Smooth muscle cell of the brain vasculature (primary cell): ENCODE data around the gene KIF3C.
"Not testable (repeated sequence)": the region's sequence is repeated elsewhere in the genome, so short reads cannot be mapped to it uniquely, and the experiment has no call there.

Source experiments
- DNase-seq: peaks from one replicate; pipeline ENCODE4 v3.0.0-alpha.2; 2012; ENCODE audit warnings: low read depth, low spot score

The KIF3C gene

DNA sequence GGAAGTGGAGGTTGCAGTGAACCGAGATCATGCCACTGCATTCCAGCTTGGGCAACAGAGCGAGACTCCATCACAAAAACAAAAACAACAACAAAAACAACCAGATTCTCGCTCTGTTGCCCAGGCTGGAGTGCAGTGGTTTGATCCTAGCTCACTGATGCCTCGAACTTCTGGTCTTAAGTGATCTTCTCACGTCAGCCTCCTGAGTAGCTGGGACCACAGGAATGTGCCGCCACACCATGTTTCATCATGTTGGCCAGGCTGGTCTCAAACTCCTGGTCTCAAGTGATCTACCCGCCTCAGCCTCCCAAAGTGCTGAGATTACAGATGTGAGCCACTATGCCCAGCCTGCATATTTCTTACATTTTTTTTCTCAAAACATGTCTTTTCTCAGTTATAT lies 64.9 kb downstream of the KIF3C start:
- DNase-seq: not testable (repeated sequence)

GRCh38 chr2:25915944-25916772 lies 66.1 kb downstream of the KIF3C start:
- DNase-seq: not testable (repeated sequence)

- not testable (repeated sequence) for DNase-seq
These were observed 66.9 kb downstream of the KIF3C start for GRCh38 chr2:25915411-25915810.

- DNase-seq: not testable (repeated sequence)
These were observed 68.7 kb downstream of the KIF3C start for GRCh38 chr2:25913696-25913973.

- DNase-seq: no peak
These were observed 69.2 kb downstream of the KIF3C start for GRCh38 chr2:25912851-25913695.

- not testable (repeated sequence) for DNase-seq
These were observed 72.7 kb downstream of the KIF3C start for GRCh38 chr2:25909574-25909973.

- DNase-seq: no peak
These were observed 77.2 kb downstream of the KIF3C start for GRCh38 chr2:25905126-25905525.

DNA sequence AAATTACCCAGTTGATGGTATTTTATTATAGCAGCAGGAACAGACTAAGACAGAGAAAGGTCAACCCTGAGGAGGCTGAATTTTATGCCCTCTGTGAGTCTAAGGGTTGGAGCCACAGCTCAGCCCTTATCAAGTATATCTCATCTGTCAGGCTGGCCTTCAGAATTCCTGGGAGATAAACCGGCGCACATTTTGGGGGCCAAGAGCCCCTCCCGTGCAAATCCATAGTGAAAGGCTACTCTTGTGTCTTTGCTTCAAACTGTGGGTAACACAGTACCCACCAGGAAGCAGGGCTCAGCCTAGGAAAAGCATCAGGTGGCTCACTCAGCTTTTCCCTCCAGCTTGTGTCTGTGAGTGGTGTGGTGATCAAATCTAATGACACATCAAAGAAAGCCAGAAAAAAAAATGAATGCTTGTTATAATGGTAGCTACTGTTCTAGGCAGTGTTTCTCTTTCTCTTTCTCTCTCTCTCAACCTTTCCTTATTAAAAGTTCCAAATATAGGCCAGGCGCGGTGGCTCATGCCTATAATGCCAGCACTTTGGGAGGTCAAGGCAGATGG lies 79.0 kb downstream of the KIF3C start:
- DNase-seq: no peak

GRCh38 chr2:25899404-25899970 lies 82.8 kb downstream of the KIF3C start:
- DNase-seq: no peak

GRCh38 chr2:25897506-25897905 lies 84.8 kb downstream of the KIF3C start:
- DNase-seq: no peak

GRCh38 chr2:25896308-25896707 lies 86.0 kb downstream of the KIF3C start:
- DNase-seq: not testable (repeated sequence)

DNA sequence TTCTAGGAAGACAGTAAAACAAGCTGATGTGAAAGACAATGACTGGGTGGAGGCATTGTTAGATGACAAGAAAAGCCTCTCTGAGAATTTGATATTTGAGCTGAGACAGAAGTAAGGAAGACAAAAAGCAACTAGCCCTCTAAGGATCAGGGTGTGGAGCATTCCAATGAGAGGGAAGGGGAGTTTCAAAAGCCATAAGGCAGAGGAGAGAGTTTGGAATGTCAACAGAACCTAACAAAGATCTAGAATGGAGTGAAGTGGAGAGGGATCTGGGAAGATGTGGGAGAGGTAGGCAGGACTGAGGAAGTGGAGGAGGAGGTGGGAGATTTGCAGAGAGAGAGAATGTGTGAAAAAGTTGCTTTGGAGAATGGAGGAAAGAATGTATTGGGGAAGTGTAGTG lies 86.7 kb downstream of the KIF3C start:
- DNase-seq: no peak

GRCh38 chr2:25895018-25895417 lies 87.3 kb downstream of the KIF3C start:
- no peak for DNase-seq

DNA sequence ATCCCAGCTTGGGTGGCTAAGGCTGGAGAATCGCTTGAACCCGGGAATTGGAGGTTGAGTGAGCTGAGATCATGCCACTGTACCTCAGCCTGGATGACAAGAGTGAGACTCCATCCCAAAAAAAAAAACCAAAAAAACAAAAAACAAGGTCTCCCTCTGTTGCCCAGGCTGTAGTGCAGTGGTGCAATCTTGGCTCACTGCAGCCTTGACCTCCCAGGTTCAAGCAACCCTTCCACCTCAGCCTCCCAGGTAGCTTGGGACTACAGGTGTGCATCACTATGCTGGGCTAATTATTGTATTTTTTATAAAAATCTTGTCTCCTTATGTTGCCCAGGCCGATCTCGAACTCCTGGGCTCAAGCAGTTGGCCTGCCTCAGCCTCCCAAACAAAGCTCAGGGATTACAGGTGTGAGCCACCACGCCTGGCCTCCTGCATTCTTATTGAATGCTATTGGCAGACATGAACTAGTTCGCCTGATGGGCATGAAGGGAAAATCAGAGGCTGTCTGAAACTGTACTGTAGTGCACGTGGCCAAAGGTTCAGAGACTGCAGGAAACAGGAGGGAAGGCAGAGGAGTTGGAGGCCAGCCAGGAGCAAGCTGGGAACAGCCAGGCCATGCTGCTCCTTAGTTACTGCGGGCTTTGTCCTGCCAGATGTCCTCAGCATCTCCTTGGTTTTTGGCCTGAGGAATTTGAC lies 88.0 kb downstream of the KIF3C start:
- peak; percentile 69 for DNase-seq

DNA sequence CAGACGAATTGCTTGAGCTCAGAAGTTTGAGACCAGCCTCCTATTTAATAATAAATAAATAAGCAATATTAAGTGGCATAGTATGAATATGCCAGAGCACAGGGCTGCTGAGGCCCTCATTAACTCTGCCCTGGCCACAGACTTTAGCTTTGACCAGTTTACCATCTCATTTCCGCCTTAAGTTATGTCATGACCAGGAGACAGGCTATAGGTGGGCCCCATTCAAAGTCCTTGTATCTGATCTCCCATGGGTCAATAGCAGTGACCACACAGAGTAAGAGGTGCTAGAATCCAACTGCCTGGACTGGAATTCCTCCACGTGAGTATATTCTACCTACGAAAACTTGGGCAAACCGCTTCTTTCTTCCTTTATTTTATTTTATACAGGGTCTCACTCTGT lies 90.6 kb downstream of the KIF3C start:
- DNase-seq: no peak

GRCh38 chr2:25887624-25888242 lies 94.6 kb downstream of the KIF3C start:
- no peak for DNase-seq

DNA sequence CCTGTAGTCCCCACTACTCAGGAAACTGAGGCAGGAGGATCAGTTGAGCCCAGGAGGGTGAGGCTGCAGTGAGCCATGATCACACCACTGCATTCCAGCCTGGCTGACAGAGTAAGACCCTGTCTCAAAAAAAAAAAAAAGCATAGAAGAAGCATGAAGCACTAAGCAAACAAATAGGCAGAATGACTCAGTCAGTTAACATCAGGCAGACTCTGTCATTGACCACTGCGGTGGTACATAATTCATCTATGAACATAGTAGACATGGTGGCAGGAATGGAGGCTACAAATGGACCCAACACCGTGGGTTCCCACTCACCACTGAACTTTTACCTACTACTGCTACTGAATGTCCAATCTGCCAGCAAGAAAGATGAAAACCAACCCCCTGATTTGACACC lies 96.4 kb downstream of the KIF3C start:
- no peak for DNase-seq

DNA sequence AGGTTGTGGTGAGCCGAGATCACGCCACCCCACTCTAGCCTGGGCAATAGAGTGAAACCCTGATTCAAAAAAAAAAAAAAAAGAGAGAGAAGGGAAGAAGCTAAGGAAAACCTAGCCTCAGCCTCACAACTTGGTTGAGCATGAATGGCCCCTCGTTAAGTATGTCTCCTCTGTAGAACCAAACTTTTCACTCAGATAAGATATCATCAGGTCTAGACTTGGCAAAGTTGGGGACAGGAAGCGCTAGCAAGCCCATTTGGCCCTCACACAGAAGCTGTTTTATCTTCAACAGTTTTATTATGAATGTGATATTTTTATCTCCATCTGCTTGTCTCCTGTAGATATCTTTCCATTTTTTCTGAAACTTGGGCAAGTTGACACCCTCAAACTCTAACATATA lies 100.5 kb downstream of the KIF3C start:
- no peak for DNase-seq

GRCh38 chr2:25879133-25879730 lies 103.1 kb downstream of the KIF3C start:
- DNase-seq: peak; percentile 6

DNA sequence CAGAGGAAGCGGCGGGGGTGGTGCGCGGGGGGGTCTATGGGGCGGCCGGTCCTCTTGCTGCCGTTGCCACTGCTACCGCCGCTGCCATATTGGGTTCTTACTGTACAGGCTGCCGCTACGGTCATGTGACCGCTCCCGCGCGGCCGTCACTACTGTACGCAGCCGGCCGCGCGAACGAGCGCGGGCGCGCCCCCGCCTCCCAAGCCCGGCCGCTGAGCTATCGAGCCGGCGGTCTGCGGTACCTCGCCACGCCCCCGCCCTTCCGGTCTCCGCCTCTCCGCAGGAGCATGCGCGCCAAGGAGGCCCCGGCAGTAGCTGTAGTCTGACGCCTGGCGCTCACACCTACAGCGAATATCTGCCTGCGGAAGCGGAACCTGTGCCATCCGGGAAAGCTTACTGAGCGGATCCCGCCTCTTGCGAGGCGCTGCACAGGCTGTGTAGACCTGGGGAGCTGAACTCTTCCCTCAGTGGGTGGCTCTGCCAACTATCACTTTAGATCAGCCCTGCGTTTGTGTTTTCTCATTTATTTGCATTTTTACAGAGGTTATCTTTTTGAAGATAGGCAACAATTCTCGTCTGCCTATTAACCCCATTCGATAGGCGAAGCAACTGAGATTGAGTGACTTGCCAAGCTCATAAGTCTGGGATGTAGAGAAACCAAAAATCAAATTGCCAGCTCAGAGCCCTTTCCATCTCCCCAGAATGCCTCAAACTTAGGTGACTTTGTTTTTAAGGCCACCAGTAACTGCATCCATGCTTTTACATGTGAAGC lies 103.8 kb downstream of the KIF3C start, which contains the start of gene ASXL2:
Gene ASXL2, minus strand, starts transcription at position 127 of the 772 bp plus-strand sequence. CDS start 265 bp downstream, outside the sequence.
- DNase-seq: peak; percentile 92
